ENCODE data around the gene CNNM4.

DNA sequence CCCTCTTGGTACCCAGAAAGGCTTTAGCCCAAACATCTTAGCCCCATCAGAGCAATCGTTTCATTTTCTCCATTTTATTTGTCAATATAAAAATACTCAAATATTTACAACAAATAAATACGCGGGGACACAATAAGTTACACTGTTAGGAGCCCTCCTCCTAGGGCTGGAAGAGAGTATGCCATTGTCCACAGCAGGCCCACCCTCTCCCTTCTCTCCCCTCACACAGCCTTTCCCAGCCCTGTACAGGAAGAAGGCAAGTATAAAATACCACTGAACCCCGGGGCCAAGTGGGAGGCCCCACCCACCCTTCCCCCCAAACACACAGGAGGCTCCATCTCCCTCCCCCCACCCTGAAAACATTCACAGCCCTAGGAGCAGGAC is 99.0 kb downstream of the CNNM4 start:
- TF ChIP-seq, protein P1, sequence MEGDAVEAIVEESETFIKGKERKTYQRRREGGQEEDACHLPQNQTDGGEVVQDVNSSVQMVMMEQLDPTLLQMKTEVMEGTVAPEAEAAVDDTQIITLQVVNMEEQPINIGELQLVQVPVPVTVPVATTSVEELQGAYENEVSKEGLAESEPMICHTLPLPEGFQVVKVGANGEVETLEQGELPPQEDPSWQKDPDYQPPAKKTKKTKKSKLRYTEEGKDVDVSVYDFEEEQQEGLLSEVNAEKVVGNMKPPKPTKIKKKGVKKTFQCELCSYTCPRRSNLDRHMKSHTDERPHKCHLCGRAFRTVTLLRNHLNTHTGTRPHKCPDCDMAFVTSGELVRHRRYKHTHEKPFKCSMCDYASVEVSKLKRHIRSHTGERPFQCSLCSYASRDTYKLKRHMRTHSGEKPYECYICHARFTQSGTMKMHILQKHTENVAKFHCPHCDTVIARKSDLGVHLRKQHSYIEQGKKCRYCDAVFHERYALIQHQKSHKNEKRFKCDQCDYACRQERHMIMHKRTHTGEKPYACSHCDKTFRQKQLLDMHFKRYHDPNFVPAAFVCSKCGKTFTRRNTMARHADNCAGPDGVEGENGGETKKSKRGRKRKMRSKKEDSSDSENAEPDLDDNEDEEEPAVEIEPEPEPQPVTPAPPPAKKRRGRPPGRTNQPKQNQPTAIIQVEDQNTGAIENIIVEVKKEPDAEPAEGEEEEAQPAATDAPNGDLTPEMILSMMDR (conservative IDR thresholded peaks at IDR 0.05; ENCODE audit: low read depth, low read length) = no peak
- TF ChIP-seq MXI1 (IDR thresholded peaks at IDR 0.05; ENCODE audit: borderline replicate concordance, low read depth, low read length) (no peak), RAD21 (IDR thresholded peaks at IDR 0.05; ENCODE audit: low read length) (no peak), SMC3 (IDR thresholded peaks at IDR 0.05; ENCODE audit: low read depth, low read length) (no peak), CEBPB (IDR thresholded peaks at IDR 0.05; ENCODE audit: low read depth, low read length) (no peak), MAZ (IDR thresholded peaks at IDR 0.05; ENCODE audit: borderline replicate concordance, low read depth, low read length) (no peak), POLR2A (IDR thresholded peaks at IDR 0.05; ENCODE audit: low read depth, low read length) (no peak), CHD1 (IDR thresholded peaks at IDR 0.05; ENCODE audit: low read depth, low read length) (no peak), MAFK (IDR thresholded peaks at IDR 0.05; ENCODE audit: low read depth, low read length) (no peak), RCOR1 (IDR thresholded peaks at IDR 0.05; ENCODE audit: insufficient replicate concordance, low read length) (no peak), BHLHE40 (IDR thresholded peaks at IDR 0.05; ENCODE audit: low read depth, low read length) (no peak)
- TF ChIP-seq, protein P2, sequence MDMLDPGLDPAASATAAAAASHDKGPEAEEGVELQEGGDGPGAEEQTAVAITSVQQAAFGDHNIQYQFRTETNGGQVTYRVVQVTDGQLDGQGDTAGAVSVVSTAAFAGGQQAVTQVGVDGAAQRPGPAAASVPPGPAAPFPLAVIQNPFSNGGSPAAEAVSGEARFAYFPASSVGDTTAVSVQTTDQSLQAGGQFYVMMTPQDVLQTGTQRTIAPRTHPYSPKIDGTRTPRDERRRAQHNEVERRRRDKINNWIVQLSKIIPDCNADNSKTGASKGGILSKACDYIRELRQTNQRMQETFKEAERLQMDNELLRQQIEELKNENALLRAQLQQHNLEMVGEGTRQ (IDR thresholded peaks at IDR 0.05; ENCODE audit: low read depth, low read length) = no peak
